NCI-H1105 (cell line): ENCODE measurements around the gene RPL18.
"Not testable (repeated sequence)": the region's sequence is repeated elsewhere in the genome, so short reads cannot be mapped to it uniquely, and the experiment has no call there.

ENCODE experiments used
- DNase-seq: peaks from one replicate; lab custom pipeline; 2025; lab: John Stamatoyannopoulos, UW

The RPL18 gene

DNA sequence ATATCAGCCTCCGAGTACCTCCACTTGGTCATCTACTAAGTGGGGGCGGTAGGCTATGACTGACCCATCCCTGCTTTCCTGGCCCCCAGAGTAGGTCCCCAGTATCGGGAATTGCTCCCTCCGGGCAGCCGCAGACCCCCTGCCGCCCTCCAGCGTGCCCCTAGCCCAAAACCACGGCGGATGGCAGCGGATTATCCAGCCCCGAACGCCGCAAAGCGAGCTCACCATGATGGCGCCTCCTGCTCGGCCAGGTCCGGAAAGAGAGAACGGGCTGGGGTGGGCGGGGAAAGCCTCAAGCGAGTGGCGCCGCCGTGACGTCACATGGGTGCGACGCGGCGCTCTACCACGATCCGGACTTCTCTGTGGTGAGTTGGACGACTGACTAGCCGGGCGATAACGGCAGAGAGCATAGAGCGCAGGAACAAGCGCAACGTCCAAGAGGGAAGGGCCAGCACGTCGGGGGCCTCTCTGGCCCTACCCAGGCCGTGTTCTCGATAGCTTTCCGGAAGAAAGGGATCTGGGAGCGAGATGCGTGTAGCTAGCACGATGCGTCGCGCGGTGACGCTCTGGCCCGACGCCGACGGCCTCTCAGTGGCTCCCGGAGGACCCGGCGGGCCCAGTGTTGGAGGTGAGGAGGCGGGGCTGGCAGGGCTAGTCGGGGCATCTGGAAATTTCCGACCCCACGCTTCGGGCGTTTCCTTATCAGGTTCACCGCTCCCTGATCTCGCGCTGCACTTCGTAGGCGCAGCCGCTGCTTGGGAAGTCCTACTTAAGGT lies at the start of gene RPL18, which contains the start of gene SPHK2:
TSS of gene RPL18 (minus strand) at position 263 of the 776 bp plus-strand sequence. CDS start at position 228, 35 bp downstream.
TSS of gene SPHK2 (plus strand) at position 591 of the 776 bp plus-strand sequence. CDS start 1,009 bp downstream, outside the sequence.
- DNase-seq: peak; percentile 99

DNA sequence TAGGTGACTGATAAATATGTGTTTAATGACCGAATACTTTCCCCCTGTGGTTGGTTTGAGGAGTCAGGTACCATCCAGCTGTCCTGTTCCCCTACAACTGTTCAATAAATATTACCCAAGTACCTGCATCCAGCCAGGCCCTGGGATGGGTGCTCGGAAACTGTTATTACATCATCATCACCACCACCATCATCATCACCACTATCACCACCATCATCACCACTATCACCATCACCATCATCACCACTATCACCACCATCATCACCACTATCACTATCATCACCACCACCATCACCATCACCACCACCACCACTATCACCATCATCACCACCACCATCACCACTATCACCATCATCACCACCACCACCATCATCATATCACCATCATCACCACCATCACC lies 49.8 kb upstream of the RPL18 start:
- DNase-seq: no peak

- DNase-seq: no peak
Observed at GRCh38 chr19:48668332-48668731, 49.4 kb upstream of the RPL18 start.

GRCh38 chr19:48665786-48666185 lies 46.8 kb upstream of the RPL18 start:
- DNase-seq: no peak

- no peak for DNase-seq
Observed at GRCh38 chr19:48664476-48664875, 45.5 kb upstream of the RPL18 start.

DNA sequence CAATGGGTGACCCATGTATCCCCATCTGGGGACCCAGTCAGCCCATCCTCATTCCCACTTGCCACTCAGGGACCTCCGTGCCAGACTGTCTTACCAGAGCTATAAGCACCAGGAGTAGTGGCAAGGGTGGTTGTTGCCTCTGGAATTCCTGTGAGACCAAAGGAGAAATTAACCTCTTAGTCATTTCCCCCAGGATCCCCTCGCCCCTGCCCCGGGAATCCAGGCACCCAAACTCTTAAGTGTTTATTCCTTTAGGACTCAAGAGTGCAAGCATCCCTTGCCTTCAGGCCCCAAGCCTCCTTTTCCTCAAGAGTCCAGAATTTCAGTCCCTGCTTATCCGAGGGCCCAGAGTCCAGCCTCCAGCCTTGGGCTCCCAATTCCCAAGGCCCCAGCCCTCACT lies 44.7 kb upstream of the RPL18 start:
- no peak for DNase-seq

DNA sequence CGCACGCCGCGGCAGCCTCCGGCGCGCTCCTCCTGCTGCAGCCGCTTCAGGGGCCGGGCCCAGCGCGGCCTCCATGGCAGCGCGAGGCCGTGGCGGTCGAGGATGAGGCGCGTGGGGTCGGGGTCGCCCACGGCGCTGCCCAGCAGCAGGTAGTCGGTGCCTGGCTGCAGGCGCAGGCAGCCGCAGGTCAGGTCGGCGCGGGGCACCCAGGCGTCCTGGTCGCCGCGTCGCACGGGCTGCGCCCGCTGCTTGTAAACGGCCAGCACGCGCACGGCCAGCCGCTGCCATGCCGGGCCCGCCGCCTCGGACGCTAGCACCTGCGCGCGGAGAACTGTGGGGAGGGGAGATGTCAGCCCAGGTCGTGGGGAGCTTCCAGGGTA lies 42.7 kb upstream of the RPL18 start:
- DNase-seq: no peak

DNA sequence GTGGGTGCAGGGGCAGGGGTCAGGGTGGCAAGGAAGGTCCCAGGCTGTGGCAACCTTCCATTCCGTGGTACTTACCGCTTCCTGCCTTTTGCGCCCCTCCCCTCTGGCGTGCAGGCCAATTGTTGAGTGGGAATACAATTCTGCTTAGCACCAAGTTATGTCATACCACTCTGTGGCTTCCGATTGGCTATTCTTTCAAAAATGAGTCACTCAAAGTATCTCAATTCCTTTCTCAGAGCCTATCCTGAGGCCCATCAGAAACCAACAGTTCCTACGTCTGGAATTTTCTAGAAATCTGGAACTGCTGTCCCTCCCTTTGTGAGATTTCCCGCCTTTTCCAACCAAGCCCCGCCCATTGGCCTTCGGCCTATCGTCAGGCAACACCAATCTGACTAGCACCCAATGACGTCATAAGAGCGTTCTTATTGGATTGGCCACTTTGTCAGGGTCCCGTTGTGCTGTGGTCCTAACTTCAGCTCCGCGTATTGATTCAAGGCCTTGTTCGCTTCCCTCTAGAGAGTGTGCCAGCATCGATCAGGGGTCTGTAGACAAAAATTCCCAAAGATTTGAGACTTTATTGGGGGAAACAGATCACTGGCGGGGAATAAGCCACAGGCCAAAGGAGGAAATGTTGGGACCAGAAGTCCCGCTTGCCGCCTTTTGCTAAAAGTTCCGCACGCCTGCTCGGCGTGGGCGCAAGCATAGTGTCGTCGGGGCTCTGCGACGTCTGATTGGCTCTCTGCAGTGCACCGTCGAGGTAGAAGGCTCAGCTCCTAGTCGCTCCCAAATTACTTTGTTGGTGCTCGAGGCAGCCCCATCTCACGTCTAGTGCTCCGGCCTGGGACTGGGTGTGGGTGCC lies 42.1 kb upstream of the RPL18 start:
- no peak for DNase-seq

DNA sequence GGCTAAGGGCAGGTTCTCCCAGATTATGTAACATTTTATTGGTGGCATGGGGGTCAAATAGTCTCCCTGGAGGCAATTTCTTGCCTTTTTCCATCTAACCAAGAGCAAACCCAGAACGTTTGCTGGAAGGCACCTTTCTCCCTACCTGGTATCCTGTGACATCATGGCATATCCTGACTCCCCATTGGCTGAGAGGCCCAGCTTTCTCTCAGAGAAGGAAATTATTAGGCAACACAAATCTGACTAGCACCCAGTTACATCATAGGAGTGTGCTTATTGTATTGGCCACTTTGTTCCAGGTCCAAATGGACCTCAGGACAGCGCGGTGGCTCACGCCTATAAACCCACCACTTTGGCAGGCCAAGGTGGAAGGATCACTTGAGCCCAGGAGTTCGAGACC lies 40.8 kb upstream of the RPL18 start:
- no peak for DNase-seq

DNA sequence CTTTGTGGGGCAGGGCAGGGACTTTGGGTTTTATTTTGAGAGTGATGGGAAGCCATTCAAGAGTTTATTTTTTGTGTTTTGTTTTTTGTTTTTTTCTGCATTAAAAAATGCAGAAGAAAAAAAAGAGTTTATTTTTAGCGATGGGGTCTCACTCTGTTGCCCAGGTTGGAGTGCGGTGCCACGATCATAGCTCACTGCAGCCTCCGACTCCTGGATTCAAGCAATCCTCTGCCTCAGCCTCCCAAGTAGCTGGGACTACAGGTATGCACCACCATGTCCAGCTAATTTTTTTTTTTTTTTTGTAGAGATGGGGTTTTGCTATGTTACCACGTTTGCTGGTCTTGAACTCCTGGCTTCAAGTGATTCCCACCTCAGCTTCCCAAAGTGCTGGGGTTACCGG lies 39.5 kb upstream of the RPL18 start:
- DNase-seq: no peak

- not testable (repeated sequence) for DNase-seq
Observed at GRCh38 chr19:48657828-48658227, 38.9 kb upstream of the RPL18 start.

- DNase-seq: no peak
Observed at GRCh38 chr19:48656840-48657474, 38.0 kb upstream of the RPL18 start.

- DNase-seq: peak; percentile 11
Observed at GRCh38 chr19:48654299-48655059, 35.5 kb upstream of the RPL18 start.

- DNase-seq: no peak
Observed at GRCh38 chr19:48651683-48652048, 32.7 kb upstream of the RPL18 start.

DNA sequence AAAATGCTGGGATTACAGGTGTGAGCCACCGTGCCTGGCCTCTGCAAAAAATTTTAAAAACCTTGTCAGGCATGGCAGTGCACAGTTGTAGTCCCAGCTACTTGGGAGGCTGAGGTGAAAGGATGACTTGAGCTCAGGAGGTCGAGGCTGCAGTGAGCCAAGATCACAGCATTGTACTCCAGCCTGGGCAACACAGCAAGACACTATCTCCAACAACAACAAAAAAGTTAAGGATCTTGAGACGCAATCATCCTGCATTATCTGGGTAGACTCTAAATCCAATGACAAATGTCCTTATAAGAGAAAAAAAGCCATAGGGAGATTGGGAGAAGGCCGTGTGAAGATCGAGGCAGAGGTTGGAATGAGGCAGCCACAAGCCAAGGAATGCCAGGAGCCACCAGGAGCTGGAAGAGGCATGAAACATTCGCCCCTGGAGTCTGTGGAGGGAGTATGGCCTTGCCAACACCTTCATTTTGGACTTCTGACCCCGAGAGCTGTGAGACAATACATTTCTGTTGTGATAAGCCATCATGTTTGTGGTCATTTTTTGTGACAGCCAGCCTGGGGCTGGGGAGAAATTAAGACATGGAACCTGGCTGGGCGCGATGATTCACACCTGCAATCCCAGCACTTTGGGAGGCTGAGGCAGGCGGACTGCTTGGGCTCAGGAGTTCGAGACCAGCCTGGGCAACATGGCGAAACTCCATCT lies 32.1 kb upstream of the RPL18 start:
- DNase-seq: no peak

DNA sequence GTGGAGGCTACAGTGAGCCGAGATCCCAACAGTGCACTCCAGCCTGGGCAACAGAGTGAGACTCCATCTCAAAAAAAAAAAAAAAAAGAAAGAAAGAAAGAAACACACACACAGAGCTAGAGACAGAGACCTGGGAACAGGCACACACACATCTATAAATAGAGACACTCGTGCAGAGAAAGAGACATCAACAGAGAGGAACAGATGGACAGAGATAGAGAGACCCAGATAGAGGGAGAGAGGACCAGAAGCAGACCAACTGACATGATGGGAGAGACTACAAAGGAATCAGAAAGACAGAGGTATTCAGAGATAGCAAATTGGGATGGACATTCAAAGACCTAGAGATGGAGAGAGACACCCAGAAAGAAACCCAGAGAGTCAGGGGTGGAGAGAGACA lies 29.2 kb upstream of the RPL18 start:
- DNase-seq: no peak

GRCh38 chr19:48646722-48647216 lies 27.8 kb upstream of the RPL18 start:
- DNase-seq: no peak

GRCh38 chr19:48646001-48646721 lies 27.2 kb upstream of the RPL18 start, which contains the start of gene CA11:
CA11 (minus strand) TSS chr19:48646187; CDS start chr19:48645632, 555 bp downstream.
- peak; percentile 93 for DNase-seq

DNA sequence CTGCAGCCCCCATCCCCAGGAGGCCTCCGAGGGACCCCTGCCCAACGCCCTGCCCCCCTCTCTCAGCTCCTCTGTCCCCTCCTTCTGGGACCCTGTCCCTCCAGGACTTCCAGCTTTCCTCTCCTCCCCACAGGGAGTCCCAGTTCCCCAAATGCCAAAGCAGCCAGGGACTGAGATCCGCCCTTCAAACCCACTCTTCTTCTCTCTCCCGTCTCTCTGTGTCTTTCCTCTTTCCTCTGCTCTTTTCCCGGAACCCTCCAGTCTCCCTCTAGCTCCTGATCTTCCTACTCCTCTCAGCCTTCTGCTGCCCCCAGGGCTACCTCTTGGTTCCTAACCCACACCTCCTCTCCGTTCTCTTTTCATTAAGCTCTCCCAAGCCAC lies 26.6 kb upstream of the RPL18 start:
- DNase-seq: no peak
